ENCODE results near the gene CYP2R1.

DNA sequence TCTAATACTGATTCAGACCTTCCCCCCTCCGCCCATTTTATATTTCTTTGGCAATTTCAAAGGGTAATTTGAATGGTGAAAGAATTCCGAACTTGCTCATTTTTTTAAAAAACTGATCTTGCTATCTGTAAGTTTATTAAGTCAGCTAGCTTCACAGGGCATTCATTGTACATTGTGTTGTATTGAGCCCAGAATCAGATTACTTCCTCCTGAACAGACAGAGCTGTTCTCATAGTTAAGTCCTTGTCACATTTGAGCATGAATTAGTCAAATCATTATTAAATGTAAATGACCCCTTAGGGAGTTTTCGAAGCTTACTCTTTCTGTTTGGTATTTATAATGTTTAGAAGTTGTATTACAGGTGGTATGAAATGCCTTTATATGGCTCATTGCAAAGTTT, 34.4 kb downstream of the CYP2R1 start:
- TF ChIP-seq POLR2A (IDR thresholded peaks at IDR 0.05; ENCODE audit: low read depth, low read length) (no peak), TAF1 (IDR thresholded peaks at IDR 0.05; ENCODE audit: low read depth, low read length) (no peak), POLR2AphosphoS5 (IDR thresholded peaks at IDR 0.05; ENCODE audit: low read depth, low read length) (no peak), POU2F2 (IDR thresholded peaks at IDR 0.05; ENCODE audit: low read depth, low read length) (no peak), PAX5 (IDR thresholded peaks at IDR 0.05; ENCODE audit: insufficient read depth, low read length, severe bottlenecking) (no peak), SPI1 (IDR thresholded peaks at IDR 0.05; ENCODE audit: low read depth, low read length) (no peak)

Measured in GM12891 (cell line).